SK-MEL-5 (cell line): ENCODE measurements around the gene CXXC4. TPM values are rescaled to one million over a fixed set of nuclear protein-coding genes. Genes with fewer than 3 reads are reported as not detected.

Source experiments
- DNase-seq: peaks from one replicate; pipeline ENCODE4 v3.0.0-alpha.2; 2016; ENCODE audit warnings: low read depth, low spot score
- in situ Hi-C: cut with HindIII; loops from 2 replicates; pipeline ENCODE4 v1.10.0; 2016; ENCODE audit warnings: low sequenced_read_pairs, high pct_unique_total_duplicates, low pct_unique_long_range_greater_than_20kb
- total RNA-seq: library from RNA; depleted of rRNA; stranded (reverse); fragments of >200 nt; shearing (Covaris generic); gene quantifications from 2 replicates; pipeline ENCODE4 v1.2.3, GENCODE V29; 2014

Gene CXXC4
- total RNA-seq, 1 experiment from 2014 or later, result 1.8 TPM

GRCh38 chr4:104446431-104447278 lies 48.0 kb downstream of the CXXC4 start:
- in situ Hi-C loops, result no loop called here
- DNase-seq, result no peak

DNA sequence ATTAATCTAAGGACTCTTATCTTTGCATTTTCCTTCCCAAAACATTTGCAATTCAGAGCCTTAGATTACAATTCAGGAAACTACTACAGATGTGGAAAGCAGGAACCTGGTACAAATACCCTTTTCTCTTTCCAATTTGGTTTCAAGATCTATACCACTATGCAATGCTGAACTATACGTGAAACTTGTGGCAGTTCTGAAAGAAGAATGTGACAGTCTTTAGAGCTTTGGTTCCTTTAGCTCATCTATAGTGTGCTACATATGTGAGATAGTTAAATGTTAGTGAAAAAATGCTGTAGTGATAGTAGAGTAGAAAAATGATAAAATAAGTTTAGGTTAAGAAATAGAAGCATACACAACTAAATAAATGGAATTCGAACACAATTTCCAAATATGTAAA lies 50.0 kb downstream of the CXXC4 start:
- in situ Hi-C loops, result no loop called here
- DNase-seq, result no peak

DNA sequence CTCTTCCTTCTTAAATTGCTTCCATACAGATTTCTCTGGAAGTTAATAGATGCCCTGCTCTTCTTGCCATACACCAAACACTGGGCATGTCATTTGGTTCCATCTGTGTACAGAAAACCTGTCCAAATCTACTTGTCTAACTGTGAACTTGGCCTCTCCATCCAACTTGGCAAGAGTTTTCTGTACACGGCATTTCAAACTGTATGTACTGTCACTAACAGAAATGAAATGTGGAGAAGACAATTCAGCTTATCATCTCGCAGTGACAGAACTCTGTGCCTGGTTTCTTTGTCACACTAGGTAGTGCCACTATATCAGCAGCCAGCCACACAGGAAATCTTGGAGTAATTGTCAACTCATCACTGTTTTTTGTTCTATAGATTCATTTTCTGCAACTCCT lies 58.2 kb downstream of the CXXC4 start:
- DNase-seq, result no peak
- in situ Hi-C loops, result no loop called here

- in situ Hi-C loops, result no loop called here
- DNase-seq, result no peak
Observed at GRCh38 chr4:104429150-104429741, 65.4 kb downstream of the CXXC4 start.

GRCh38 chr4:104425948-104426347 lies 68.7 kb downstream of the CXXC4 start:
- in situ Hi-C loops, result no loop called here
- no peak for DNase-seq

DNA sequence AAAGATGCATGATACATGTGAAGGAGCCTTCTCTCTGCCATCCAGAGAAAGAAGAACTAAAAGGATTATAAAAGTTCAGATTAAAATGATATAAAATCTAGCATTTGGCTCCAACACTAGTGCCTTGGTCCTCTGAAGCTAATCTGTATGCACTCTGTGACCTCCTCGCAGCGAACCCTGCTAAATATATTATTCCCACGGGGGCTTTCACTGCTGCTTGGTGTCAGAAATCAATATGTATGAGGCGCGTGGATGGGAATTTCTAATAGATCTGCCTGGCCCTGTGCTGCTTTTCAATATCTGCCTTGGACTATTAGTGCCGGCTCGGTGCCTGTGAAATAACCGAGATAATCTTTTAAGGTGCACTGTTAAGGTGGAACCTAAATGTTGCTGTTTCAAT lies 69.7 kb downstream of the CXXC4 start:
- in situ Hi-C loops, result no loop called here
- DNase-seq, result no peak

GRCh38 chr4:104424475-104424941 lies 70.2 kb downstream of the CXXC4 start:
- peak; percentile 2 for DNase-seq
- in situ Hi-C loops, result no loop called here

GRCh38 chr4:104421566-104421965 lies 73.1 kb downstream of the CXXC4 start:
- in situ Hi-C loops, result no loop called here
- no peak for DNase-seq

DNA sequence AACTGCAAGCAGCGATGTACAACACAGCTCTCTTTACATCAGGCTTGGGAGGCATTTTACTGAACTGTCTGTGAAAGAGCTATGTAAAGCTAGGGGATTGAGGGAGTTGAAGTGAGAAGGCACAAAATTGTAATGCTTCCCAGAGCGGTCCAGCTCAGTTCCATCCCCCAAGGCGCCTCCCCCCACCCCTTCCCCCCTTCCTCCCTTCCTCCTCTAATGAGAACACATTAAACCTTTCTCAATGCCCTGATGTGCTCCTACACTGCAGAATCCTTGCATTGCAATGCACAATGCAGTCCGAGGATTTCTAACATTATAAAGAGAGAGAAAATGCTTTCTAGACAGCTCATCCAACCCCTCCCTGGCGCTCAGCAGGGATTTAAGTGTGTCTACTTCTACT lies 73.9 kb downstream of the CXXC4 start:
- in situ Hi-C loops, result no loop called here
- no peak for DNase-seq
